GM19324 (cell line): ENCODE measurements around the gene TTYH1.
"Not testable (repeated sequence)": the region's sequence is repeated elsewhere in the genome, so short reads cannot be mapped to it uniquely, and the experiment has no call there.

Source experiments
- ATAC-seq: cut with Tn5 transposase; IDR thresholded peaks from one replicate; pipeline ENCODE4 v1.9.1; 2021; ENCODE audit warnings: mild to moderate bottlenecking, moderate library complexity; ENCODE audit not compliant: unreplicated experiment, low FRiP score

The TTYH1 gene

DNA sequence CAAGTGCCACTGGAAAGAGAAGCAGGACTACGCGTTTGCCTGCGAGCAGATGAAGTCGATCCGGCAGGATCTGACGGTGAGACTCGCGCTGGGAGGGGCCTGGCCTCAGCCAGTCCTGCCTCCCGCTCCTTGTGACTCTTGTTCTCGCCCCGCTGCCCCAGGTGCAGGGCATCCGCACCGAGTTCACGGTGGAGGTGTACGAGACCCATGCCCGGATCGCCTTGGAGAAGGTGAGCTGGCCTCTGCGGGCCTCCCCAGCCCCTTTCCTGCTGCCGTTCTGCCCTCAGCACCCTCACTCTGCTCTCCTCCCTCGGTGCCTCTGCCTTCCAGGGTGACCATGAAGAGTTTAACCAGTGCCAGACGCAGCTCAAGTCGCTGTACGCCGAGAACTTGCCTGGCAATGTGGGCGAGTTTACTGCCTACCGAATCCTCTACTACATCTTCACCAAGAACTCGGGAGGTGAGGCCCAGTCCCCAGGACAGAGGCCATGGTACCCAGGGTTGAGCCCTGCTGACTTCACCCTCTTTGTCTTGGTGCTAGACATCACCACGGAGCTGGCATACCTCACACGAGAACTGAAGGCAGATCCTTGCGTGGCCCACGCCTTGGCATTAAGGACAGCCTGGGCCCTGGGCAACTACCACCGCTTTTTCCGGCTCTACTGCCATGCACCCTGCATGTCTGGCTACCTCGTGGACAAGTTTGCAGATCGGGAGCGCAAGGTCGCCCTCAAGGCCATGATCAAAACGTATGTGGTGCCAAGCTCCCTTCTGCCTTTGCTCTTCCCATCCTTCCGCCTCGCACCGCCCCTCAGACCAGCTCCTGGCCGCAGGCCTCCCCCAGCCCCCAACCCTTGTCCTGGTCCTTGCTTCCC is 42.7 kb downstream of the TTYH1 start:
- no peak for ATAC-seq

DNA sequence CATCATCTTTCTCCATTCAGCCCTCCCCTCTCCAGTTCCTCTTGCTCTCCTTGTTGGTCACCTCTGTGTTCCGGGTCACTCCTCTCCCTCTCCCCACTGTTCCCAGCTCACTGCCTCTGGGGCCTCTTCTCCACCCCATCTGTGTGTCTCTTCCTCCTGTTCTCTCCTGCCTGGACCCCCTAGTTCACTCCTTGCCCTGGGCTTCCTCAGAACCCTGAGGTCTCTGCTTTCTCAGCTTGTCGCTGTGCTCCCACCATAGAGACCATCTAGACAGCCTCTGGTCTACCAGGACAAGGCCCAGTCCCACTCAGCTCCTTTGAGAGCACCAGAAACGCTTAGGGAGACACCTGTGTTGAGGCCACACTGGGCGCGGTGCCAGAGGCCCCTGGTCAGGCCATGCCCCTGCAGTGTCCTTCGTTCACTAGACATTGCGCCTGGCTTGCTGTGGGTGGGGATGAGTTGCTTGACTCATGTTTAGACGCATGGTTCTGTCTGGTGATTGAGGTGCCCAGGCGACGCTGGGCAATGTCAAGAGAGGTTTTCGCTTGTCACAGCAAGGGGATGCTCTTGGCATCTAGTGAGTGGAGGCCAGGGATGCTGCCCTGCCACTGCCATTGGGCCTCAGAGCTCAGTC is 43.5 kb downstream of the TTYH1 start:
- no peak for ATAC-seq

DNA sequence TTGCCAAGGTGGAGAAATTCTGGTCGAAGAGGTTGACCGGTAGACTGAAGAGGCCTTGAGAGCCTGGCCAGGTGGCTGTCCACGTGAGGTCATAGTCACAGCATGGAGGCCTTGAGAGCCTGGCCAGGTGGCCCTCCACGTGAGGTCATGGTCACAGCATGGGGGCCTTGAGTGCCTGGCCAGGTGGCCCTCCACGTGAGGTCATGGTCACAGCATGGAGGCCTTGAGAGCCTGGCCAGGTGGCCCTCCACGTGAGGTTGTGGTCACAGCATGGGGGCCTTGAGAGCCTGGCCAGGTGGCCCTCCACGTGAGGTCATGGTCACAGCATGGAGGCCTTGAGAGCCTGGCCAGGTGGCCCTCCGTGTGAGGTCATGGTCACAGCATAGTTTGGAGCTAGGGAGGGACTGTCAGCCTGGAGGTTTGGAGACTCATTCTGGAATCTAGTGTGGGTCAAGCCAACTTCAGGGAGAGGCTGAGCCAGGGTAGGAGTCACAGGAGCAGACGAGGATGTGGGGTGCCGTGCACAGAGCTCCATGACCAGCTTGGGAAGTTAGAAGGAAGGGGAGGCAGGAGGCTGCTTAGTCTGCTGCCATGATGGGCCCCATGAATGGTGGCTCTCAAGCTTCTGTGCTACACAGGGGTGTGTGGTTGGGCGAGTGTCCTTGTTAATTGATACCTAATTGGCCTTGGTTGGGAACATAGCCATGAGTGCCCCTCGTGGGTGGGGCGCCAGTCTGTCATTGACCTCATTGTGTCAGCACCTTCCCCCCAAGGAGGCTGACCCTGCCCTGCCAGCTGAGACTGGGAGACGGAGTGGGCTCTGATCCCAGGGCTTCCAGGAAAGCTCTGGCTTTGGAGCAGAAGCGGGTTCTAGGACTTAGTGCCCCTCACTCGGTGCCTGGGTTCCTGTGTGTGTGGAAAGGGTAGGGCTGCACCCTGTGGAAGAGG is 44.3 kb downstream of the TTYH1 start:
- ATAC-seq: no peak

DNA sequence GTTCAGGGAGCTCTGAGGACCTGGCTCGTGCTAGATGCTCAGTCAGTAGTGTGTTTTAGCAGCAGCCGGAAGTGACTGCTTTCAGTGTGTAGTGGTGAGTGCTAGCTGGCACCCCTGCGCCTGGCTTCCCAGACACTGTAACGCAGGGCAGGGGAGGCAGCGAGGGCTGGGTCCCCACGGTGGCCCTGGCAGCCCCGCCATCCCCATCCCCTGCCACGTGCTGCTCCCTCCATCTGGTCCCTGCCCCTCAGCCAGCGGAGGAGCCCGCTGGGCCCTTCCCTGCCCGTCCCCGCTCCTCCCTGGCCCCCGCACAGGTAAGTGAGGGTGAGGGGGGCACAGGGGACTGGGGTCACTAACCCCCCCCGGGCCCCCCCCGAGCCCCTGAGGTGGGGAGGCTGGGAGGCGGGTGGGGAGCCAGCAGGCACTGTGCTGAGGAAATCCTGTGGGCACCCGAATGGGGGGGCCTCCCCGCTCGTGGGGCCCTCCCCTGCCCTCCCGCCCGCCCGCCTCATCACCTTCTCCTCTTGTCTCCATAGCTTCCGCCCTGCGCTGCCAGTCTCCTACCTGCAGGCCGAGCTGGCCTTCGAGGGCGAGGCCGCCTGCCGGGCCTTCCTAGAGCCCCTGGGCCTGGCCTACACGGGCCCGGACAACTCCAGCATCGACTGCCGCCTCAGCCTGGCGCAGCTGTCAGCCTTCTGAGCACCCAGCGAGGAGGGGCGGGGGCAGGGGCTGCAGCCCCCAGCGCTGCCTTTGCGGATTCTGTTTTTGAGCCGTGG is 45.2 kb downstream of the TTYH1 start:
- no peak for ATAC-seq

DNA sequence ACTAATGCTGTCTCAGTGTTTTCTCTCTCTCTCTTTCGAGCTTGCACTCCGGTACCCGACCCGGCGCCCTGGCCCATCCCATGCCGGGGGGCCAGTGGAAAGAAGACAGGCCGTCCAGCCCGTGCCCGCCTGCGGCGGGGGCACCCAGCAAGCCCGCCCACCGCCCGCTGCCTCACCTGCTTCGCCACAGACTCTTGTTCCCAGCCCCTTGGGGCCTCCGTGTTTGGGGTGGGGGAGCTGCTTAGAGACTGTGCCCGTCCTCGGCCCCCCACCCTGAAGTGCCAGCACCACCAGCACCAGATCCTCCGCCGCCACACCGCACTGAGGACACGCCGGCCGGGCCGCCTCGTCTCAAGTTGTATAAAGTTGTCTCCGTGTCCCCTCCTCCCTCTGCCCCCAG is 45.9 kb downstream of the TTYH1 start:
- ATAC-seq: no peak

DNA sequence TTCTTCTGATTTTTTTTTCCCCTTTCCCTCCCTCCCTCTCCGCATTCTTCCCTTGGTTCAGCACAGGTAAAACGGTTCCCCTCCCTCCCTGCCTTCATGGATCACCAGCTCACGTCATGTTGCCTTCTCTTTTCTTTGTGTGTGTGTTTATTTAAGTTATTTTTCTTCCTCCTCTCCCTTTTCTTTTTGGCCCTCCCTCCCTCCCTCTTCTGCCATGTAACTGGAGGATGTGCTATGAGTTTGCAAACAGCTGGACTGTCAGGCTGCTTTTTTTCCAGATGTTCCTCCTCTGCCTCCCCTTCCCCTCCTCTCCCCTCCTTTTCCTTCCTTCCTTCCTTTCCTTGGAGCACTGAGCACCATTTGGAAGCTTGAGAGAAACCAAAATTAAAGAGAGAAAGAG is 46.3 kb downstream of the TTYH1 start:
- no peak for ATAC-seq

DNA sequence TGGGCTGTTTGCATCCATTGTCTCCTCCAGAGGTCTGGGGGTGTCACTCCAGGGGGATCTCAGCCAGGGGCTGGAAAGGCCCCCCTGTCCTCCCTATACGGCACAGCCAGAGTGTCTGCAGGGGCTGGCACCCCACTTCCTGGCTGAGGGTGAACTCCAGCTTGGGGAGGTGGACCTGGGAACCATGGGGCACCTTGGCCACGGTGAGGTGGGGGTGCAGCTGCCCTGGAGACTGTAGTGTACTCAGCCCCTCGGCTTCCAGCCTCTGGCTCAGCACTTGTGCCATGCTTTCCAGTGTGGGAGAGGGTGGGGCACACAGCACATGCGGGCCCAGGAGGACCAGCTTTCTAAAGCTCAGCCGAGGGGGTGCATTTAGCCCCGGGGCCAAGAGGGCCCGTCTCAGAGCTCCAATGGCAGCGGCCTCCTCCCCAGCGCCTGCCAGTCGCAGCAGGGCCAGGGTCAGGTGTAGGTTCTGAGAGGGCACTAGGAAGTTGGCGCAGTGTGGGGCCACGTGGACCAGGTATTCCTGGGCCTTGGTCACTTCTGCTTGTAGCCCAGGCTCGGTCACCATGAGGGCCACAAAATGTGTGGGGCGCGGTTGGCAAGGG is 46.9 kb downstream of the TTYH1 start:
- ATAC-seq: no peak

DNA sequence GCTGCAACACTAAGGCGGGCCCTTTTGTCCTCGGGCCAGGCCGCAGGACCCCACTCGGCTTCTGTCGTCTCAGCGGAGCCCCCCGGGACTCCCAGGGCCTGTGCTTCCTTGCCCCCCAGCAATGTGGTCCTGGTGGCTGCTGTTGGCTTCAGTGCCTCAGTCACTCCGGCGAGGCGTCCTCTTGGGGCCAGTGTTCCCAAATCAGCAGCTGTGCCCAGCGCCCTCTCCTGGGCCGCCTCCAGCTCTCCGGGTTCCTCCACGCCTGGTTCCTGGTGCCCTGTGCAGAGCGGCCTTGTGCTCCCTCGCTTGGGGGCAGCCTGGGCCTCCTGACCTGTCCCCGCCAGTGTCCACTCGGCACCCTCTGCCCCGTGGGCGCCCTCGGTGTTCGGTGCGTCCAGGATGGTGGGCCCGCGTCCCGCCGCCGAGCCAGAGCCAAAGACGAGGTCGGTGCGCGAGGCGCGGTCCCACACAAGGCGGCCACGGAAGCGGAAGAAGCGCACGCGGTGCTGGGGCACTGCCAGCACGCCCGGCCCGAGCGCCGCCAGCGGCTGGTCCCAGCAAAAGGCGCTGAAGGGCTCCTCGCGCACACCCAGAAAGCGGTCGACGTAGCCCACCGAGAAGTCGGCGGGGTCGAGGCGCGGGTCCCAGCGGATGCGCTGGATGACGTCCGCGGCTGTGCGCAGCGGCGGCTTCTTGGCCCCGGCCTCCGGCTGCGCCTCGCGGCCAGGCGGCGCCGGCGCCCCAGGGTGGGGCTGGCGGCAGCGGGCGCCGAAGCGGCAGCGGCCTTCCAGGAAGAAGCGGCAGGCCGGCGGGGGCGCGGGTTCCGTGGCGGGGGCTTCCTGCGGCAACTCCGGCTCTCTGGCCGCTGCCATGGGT is 47.6 kb downstream of the TTYH1 start:
- peak; percentile 25 for ATAC-seq

DNA sequence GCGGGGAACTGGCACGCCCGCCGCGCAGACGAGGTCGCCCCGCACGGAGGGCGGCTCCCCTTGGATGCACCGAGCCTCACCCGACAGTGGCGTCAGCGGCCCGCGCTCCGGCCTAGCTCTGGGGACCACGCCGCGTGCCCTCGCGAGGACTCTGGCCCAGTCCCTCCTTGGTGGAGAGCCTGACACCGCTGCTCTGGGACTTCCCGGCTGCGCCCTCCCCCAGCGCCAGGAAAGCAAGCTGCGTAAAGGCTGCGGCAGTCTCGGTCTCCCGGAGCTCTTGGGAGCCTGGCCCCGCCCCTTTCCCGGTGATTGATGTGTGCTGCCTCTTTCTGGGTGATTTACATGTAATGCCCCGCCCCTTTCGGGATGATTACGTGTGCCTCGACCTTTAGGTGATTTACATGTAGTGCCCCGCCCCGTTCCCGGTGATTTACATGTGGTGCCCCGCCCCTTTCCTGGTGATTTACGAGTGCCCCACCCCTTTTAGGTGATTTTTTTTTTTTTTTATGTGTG is 48.3 kb downstream of the TTYH1 start, which contains the start of gene LENG9:
Gene LENG9, minus strand, starts transcription at position 248 of the 513 bp plus-strand sequence. CDS start 252 bp downstream, outside the sequence.
- ATAC-seq: peak; percentile 63

DNA sequence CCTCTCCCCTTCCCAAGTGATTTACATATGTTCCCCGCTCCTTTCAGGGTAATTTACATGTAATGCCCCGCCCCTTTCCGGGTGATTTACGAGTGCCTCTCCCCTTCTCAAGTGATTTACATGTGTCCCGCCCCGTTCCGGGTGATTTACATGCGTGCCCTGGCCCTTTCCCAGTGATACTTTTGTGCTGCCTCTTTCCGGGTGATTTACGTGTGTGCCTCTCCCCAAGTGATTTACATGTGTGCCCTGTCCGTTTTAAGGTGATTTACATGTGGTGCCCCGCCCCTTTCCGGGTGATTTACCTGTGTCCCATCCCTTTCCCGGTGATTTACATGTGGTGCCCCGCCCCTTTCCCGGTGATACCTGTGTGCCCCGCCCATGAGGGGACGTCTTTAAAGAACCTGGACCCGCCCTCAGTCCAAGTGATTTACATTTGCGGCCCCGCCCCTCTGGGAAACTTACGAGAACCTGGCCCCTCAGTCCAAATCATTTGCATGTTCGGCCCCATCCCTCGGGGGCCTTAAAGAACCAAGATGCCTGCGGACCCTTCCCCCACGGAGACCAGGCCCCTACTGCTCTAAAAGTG is 48.9 kb downstream of the TTYH1 start:
- peak; percentile 40 for ATAC-seq

DNA sequence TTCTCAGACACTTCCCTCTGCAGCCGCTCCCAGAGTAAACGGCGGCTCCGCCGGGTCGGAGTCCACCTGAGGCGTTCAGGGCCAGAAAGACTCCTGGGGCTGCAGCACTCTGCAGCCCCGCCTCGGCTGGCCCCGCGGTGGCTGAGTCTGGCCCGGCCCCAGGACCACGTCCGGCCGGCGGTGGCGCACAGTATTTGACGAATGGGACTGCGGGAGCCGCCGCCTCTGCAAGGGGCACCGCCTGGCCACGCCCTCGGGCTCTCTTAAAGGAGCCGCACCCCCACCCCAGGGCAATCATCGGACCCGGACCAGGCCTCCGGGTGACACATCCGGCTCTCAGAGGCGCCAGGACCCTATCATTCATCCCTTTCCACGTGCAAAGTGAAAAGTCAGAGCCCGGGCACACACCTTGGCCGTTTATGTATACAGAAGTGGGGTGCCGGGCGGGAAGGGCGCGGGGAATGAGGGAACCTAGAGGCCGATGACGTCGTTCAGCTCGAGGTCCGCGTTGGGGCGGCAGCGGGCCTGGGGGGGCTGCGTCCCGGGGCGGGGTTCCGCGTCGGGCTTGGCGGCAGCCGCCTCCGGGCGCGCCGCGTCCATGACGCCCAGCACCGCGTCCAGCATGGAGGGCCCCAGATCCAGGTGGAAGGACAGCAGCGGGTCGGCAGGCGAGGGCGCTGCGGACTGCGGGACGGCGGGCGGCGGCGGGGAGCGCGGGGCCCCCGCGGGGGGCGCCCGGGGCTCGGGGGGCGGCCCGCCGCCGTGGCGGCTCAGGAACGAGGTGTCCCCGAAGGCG is 49.6 kb downstream of the TTYH1 start:
- ATAC-seq: peak; percentile 44

DNA sequence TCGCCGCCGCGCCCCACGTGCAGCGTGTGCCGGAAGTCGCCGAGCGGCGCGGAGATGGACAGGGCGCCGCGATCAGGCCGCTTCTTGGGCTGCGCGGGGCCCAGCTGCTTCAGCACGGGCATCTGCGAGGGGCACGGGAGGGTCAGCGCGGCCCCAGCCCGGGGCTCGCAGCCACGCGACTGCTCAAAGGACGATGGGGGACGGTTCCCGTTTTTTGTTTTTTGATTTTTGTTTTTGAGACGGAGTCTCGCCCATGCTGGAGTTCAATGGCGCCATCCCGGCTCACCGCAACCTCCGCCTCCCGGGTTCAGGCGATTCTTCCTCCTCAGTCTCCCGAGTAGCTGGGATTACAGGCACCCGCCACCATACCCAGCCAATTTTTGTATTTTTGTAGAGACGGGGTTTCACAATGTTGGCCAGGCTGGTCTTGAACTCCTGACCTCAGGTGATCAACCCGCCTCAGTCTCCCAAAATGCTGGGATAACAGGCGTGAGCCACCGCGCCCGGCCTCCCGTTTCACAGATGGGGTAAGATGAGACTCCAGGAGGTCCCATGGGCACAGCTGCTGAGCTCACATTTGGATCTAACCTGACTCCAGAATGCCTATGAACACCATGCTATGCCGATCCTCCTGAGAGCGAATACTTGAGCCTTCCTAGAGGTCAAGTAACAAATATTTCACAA is 50.3 kb downstream of the TTYH1 start:
- no peak for ATAC-seq

DNA sequence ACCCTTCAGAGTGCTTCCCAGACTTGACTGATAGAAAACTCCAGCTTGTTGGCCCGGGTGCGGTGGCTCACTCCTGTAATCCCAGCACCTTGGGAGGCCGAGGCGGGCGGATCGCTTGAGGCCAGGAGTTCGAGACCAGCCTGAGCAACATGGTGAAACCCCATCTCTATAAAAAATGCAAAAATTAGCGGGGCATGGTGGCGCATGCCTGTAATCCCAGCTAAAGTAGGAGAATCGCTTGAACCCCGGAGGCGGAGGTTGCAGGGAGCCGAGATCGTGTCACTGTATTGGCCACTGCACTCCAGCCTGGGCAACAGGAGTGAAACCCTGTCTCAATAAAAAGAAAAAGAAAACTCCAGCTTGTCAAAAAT is 50.8 kb downstream of the TTYH1 start:
- not testable (repeated sequence) for ATAC-seq

DNA sequence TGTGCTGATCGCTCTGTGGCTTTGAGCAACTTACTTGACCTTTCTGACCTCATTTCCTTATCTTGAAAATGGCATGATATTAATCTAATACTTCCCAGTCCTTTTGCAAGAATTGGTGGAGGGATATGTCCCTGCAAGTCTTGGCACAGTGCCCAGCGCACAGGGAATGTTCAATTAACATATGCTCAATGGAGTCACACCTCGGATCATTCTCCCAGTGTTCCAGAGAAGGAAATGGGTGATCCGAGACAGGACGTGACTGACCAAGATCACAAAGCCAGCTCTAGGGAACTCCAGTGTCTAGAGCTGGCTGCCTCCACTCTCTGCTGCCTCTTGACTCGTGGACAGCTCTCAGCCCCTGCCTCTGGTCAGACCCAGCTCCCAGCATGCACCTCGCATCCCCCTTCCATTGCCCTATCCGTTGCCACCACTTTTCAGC is 54.3 kb downstream of the TTYH1 start:
- ATAC-seq: no peak

DNA sequence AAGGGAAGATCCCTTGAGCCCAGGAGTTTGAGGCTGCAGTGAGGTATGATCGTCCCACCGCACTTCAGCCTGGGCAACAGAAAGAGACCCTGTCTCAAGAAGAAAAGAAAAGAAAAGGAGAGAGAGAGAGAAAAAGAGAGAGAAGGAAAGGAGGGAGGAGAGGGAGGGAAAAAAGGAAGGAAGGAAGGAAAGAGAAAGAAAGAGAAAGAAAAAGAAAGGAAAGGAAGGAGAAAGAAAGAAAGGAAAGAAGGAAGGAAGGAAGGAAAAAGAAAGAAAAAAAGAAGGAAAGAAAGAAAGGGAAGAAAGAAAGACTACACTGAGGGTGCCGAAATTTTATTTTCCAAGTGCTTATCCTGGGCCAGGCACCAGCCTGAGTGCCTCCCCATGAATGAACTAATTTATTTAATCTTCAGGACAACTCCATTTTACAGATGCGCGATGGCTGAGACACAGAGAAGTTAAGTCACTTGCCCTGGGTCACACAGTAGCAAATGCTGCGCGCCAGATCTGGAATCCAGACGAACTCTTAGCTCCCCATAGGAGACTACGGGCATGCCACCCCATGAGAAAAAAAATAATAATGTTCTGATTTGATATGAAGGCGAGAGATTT is 55.1 kb downstream of the TTYH1 start:
- ATAC-seq: no peak
